ENCODE measurements around the gene BFSP1.

GRCh38 chr20:17490501-17490900 lies 40.7 kb downstream of the BFSP1 start:
- TF ChIP-seq HIC1 (tag by site-specific recombination; IDR thresholded peaks at IDR 0.05) (no peak), ZBTB7A (tag by site-specific recombination; IDR thresholded peaks at IDR 0.05; ENCODE audit: low read depth) (no peak), TCF7L2 (IDR thresholded peaks at IDR 0.05; ENCODE audit: borderline replicate concordance, low read depth, low read length) (no peak)
